OCI-LY3 (cell line): ENCODE measurements around the gene KDM5A.

Source experiments
- EZH2phosphoT487 ChIP-seq: fragments of 200-600 bp; shearing (Covaris generic); IDR thresholded peaks from 2 replicates; pipeline ENCODE4 v1.6.1; 2018; ENCODE audit warnings: antibody characterized with exemption, mixed run types, low read depth
- TF ChIP-seq, protein P1 (sequence below): fragments of 200-600, 300-600 bp; sonication (generic); IDR thresholded peaks from 2 replicates; pipeline ENCODE4 v1.5.1; 2014; ENCODE audit warnings: antibody characterized with exemption, low read length, low read depth

GRCh38 chr12:367972-368371, 21.1 kb downstream of the KDM5A start:
- TF ChIP-seq, protein P1, sequence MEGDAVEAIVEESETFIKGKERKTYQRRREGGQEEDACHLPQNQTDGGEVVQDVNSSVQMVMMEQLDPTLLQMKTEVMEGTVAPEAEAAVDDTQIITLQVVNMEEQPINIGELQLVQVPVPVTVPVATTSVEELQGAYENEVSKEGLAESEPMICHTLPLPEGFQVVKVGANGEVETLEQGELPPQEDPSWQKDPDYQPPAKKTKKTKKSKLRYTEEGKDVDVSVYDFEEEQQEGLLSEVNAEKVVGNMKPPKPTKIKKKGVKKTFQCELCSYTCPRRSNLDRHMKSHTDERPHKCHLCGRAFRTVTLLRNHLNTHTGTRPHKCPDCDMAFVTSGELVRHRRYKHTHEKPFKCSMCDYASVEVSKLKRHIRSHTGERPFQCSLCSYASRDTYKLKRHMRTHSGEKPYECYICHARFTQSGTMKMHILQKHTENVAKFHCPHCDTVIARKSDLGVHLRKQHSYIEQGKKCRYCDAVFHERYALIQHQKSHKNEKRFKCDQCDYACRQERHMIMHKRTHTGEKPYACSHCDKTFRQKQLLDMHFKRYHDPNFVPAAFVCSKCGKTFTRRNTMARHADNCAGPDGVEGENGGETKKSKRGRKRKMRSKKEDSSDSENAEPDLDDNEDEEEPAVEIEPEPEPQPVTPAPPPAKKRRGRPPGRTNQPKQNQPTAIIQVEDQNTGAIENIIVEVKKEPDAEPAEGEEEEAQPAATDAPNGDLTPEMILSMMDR: no peak
- no peak for TF ChIP-seq EZH2phosphoT487
